DND-41 (cell line): ENCODE measurements around the gene CCSAP.

Experiments used
- ATAC-seq: fragments of 200-7000 bp; cut with Tn5 transposase; 3 replicates; pipeline ENCODE4 v1.9.1; 2021; ENCODE audit warnings: low read depth; ENCODE audit not compliant: insufficient read depth
- DNase-seq: peaks from one replicate; pipeline ENCODE4 v3.0.0-alpha.2; 2020
- H2AFZ ChIP-seq: 2 replicates; pipeline ENCODE4 v1.6.0; 2012; ENCODE audit warnings: low read depth, low read length
- H3K27ac ChIP-seq: 2 replicates; pipeline ENCODE4 v1.5.1; 2012; ENCODE audit warnings: low read length, inconsistent platforms
- H3K27me3 ChIP-seq: fragments of 200-600 bp; sonication (generic); 2 replicates; pipeline ENCODE4 v1.6.0; 2012; ENCODE audit warnings: low read length, mild to moderate bottlenecking, inconsistent platforms; ENCODE audit not compliant: insufficient read depth, poor library complexity
- H3K36me3 ChIP-seq: 2 replicates; pipeline ENCODE4 v1.5.1; 2012; ENCODE audit warnings: low read length, inconsistent platforms; ENCODE audit not compliant: insufficient read depth
- H3K4me1 ChIP-seq: 2 replicates; pipeline ENCODE4 v1.5.1; 2012; ENCODE audit warnings: mild to moderate bottlenecking, low read length; ENCODE audit not compliant: insufficient read depth
- H3K4me2 ChIP-seq: 2 replicates; pipeline ENCODE4 v1.6.0; 2012; ENCODE audit warnings: mild to moderate bottlenecking, moderate library complexity, low read length, inconsistent platforms; ENCODE audit not compliant: insufficient read depth
- H3K4me3 ChIP-seq, 2 experiments: fragments of 200-600 bp in 1 of 2; shearing (Covaris generic) in 1 of 2; 2 replicates each; pipeline ENCODE4 v1.5.1; 2012 to 2016; ENCODE audit warnings: inconsistent platforms in 2 of 2, low read length in 2 of 2, mild to moderate bottlenecking in 2 of 2, low read depth in 1 of 2, moderate library complexity in 1 of 2
- H3K79me2 ChIP-seq: 2 replicates; pipeline ENCODE4 v1.6.0; 2012; ENCODE audit warnings: low read length, inconsistent platforms; ENCODE audit not compliant: insufficient read depth
- H3K9ac ChIP-seq: 2 replicates; pipeline ENCODE4 v1.6.0; 2012; ENCODE audit warnings: low read depth, mild to moderate bottlenecking, inconsistent platforms, low read length, moderate library complexity
- H3K9me3 ChIP-seq: 2 replicates; pipeline ENCODE4 v1.5.1; 2012; ENCODE audit warnings: low read length, moderate library complexity, mild to moderate bottlenecking, inconsistent platforms; ENCODE audit not compliant: insufficient read depth, severe bottlenecking
- H4K20me1 ChIP-seq: 2 replicates; pipeline ENCODE4 v1.6.0; 2012; ENCODE audit warnings: low read length; ENCODE audit not compliant: insufficient read depth
- EZH2 ChIP-seq: IDR thresholded peaks from 3 replicates; pipeline ENCODE4 v1.6.1; 2012; ENCODE audit warnings: borderline replicate concordance, low read depth, mild to moderate bottlenecking, moderate library complexity, low read length, inconsistent platforms; ENCODE audit not compliant: severe bottlenecking
- TF ChIP-seq, protein P1 (sequence below): IDR thresholded peaks from 2 replicates; pipeline ENCODE4 v1.5.1; 2012; ENCODE audit warnings: borderline replicate concordance, low read length, moderate library complexity, mild to moderate bottlenecking; ENCODE audit not compliant: poor library complexity, severe bottlenecking; ENCODE audit errors: extremely low read depth

Gene CCSAP

DNA sequence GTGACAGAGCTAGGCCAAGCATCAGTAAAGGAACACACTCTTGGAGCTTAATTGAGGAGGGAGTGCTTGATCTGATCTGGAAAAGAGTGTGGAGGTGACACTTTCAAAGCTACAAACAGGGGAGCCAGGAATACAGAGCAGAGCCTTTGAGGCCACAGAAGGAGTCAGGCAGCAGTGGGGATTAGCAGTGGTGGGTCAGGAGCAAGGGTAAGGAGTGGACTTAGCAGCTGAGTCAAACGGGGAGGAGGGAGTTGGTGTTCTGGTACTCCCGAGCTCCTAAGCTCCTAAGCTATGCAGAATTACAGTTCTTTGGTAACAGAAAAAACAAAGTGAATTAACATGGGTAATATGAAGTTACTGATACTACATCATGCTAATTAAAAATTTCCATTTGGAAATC is 57.4 kb downstream of the CCSAP start:
- H3K79me2 ChIP-seq = peaks cover 72% of the 10 kb centered on the region
- H3K27me3 ChIP-seq = peaks cover 2% of the 10 kb centered on the region

DNA sequence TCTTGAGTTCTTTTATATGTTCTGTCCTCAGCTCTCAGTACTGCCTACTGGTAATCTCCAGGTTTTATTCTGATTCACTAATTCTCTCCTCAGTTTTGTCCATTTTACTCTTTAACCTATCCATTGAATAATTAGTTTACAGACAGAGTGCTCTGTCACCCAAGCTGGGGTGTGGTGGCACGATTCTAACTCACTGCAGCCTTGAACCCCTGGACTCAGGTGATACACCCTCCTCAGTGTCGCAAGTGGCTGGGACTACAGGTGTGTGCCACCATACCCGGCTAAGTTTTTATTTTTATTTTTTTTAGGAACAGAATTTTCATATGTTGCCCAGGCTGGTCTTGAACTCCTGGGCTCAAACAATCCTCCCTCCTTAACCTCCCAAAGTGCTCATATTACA is 58.0 kb downstream of the CCSAP start:
- no peak for ATAC-seq
- Histone ChIP-seq H3K27ac (no peak overlapping the region), H3K79me2 (peaks cover 78% of the 10 kb centered on the region), H3K4me1 (no peaks in the 10 kb centered on the region), H3K27me3 (peaks cover 2% of the 10 kb centered on the region), H3K36me3 (peaks cover 7% of the 10 kb centered on the region; the same call in 1 of the 2 replicates), H3K4me2 (no peak overlapping the region), H3K9me3 (no peaks in the 10 kb centered on the region), H2AFZ (no peak overlapping the region), H3K9ac (no peak overlapping the region), H4K20me1 (peaks cover 15% of the 10 kb centered on the region; the same call in 1 of the 2 replicates), H3K4me3 (no peak overlapping the region)
- TF ChIP-seq EZH2 = no peak
- TF ChIP-seq, protein P1, sequence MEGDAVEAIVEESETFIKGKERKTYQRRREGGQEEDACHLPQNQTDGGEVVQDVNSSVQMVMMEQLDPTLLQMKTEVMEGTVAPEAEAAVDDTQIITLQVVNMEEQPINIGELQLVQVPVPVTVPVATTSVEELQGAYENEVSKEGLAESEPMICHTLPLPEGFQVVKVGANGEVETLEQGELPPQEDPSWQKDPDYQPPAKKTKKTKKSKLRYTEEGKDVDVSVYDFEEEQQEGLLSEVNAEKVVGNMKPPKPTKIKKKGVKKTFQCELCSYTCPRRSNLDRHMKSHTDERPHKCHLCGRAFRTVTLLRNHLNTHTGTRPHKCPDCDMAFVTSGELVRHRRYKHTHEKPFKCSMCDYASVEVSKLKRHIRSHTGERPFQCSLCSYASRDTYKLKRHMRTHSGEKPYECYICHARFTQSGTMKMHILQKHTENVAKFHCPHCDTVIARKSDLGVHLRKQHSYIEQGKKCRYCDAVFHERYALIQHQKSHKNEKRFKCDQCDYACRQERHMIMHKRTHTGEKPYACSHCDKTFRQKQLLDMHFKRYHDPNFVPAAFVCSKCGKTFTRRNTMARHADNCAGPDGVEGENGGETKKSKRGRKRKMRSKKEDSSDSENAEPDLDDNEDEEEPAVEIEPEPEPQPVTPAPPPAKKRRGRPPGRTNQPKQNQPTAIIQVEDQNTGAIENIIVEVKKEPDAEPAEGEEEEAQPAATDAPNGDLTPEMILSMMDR = no peak
- DNase-seq = no peak

More for the DNA sequence above, 57.4 kb downstream of the CCSAP start:
- TF ChIP-seq, protein P1 = no peak
- no peak for TF ChIP-seq EZH2
- Histone ChIP-seq H3K9me3 (no peaks in the 10 kb centered on the region), H3K36me3 (peaks cover 7% of the 10 kb centered on the region; the same call in 1 of the 2 replicates), H3K27ac (no peak overlapping the region), H4K20me1 (peaks cover 10% of the 10 kb centered on the region; the same call in 1 of the 2 replicates), H3K9ac (no peak overlapping the region), H3K4me3 (no peak overlapping the region), H2AFZ (no peak overlapping the region), H3K4me2 (no peak overlapping the region), H3K4me1 (no peaks in the 10 kb centered on the region)
- no peak for ATAC-seq
- DNase-seq = no peak

DNA sequence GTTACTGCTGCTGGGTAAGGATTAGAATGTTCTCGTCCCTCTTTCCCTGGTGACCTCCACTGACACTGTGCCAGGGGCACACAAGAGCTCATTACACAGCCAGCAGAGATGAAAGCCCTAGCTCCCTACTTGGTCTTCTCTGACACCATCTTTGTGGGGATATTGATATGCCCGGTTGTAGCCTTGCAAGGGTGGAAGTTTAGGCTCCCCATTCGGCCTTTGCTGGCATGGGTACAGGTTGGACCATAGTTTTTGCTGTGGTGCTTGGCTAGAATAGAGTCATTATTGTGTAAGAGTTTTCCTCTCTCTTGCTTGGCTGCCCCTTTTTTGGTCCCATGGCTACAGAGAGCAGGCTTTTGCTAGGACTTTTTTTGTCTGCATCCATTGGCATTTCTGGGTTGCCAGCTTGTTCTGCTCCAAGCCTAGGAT is 59.6 kb downstream of the CCSAP start:
- Histone ChIP-seq H3K4me2 (no peak overlapping the region), H3K27me3 (peaks cover 2% of the 10 kb centered on the region), H3K36me3 (0 out of 2 replicates have a peak, but pooled peaks cover under 1% of the 10 kb centered on the region), H3K9me3 (no peaks in the 10 kb centered on the region), H3K4me1 (no peaks in the 10 kb centered on the region), H3K79me2 (peaks cover 92% of the 10 kb centered on the region), H3K27ac (no peak overlapping the region), H3K9ac (no peak overlapping the region), H4K20me1 (peaks cover 25% of the 10 kb centered on the region; the same call in 1 of the 2 replicates), H3K4me3 (no peak overlapping the region), H2AFZ (no peak overlapping the region)
- TF ChIP-seq, protein P1 = no peak
- no peak for TF ChIP-seq EZH2
- no peak for DNase-seq
- no peak for ATAC-seq
